Chondrocyte (in vitro differentiated cells): ENCODE data around the gene ABI1. TPM values are rescaled to one million over a fixed set of nuclear protein-coding genes. Genes with fewer than 3 reads are reported as not detected.

Experiments used
- DNase-seq: peaks from one replicate; pipeline ENCODE4 v3.0.0; 2021; ENCODE audit warnings: mixed read lengths, low spot score
- H3K27ac Mint-ChIP-seq: one replicate; pipeline ENCODE4 v1.8.0; 2021; ENCODE audit warnings: mild to moderate bottlenecking, moderate library complexity, mixed read lengths; ENCODE audit not compliant: unreplicated experiment
- H3K27me3 Mint-ChIP-seq: 2 replicates; pipeline ENCODE4 v1.8.0; 2021; ENCODE audit warnings: low read depth, mixed read lengths
- H3K36me3 Mint-ChIP-seq: 2 replicates; pipeline ENCODE4 v1.8.0; 2021; ENCODE audit warnings: low read depth, mixed read lengths
- H3K4me1 Mint-ChIP-seq: 2 replicates; pipeline ENCODE4 v1.8.0; 2021; ENCODE audit warnings: low read depth, mild to moderate bottlenecking, mixed read lengths
- H3K4me3 Mint-ChIP-seq: one replicate; pipeline ENCODE4 v1.8.0; 2021; ENCODE audit warnings: mild to moderate bottlenecking, moderate library complexity, mixed read lengths; ENCODE audit not compliant: unreplicated experiment
- H3K9me3 Mint-ChIP-seq: 2 replicates; pipeline ENCODE4 v1.8.0; 2021; ENCODE audit warnings: low read depth, mixed read lengths
- total RNA-seq: library from RNA; stranded (reverse); gene quantifications from 3 replicates; pipeline ENCODE4 v1.2.1, GENCODE V29; 2021
- TF ChIP-seq, protein P1 (sequence below): fragments of 200-600 bp; sonication (generic); IDR thresholded peaks from 2 replicates; pipeline ENCODE4 v1.5.0; 2021; ENCODE audit warnings: antibody characterized with exemption, mild to moderate bottlenecking, moderate library complexity

Gene ABI1
- total RNA-seq, 1 donor from 2014 or later: 51.9 TPM

DNA sequence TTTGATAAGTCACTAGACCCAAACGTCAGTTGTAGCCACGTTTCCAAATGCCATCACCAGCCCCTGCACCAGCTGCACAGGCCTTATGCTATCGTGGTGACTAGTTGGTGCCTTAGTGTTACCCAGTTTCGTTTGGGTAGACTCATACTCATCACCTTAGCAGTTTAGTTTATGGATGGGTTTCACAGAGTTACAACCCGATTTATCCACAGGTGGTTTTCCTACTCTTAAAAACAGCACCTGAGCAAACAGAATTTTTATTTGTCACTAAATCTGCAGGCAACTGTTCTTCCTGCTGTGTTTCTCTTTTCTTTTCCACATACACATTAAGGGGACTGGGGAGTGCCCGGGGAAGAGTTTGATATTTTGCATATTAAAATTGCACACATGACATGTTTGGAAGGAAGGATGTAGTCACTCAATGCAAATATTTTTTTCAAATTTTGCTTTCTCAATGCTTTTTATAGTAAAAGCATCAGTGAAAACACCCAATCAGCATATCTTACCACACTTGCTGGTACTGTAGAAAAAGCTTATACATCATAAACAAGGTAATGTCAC is 121.6 kb downstream of the ABI1 start:
- Mint-ChIP-seq H3K36me3 (peaks cover 18% of the 10 kb centered on the region), H3K4me3 (no peak overlapping the region), H3K4me1 (no peaks in the 10 kb centered on the region), H3K9me3 (no peaks in the 10 kb centered on the region), H3K27me3 (no peaks in the 10 kb centered on the region), H3K27ac (peak overlapping the region; percentile 38)
- DNase-seq: no peak
- TF ChIP-seq, protein P1, sequence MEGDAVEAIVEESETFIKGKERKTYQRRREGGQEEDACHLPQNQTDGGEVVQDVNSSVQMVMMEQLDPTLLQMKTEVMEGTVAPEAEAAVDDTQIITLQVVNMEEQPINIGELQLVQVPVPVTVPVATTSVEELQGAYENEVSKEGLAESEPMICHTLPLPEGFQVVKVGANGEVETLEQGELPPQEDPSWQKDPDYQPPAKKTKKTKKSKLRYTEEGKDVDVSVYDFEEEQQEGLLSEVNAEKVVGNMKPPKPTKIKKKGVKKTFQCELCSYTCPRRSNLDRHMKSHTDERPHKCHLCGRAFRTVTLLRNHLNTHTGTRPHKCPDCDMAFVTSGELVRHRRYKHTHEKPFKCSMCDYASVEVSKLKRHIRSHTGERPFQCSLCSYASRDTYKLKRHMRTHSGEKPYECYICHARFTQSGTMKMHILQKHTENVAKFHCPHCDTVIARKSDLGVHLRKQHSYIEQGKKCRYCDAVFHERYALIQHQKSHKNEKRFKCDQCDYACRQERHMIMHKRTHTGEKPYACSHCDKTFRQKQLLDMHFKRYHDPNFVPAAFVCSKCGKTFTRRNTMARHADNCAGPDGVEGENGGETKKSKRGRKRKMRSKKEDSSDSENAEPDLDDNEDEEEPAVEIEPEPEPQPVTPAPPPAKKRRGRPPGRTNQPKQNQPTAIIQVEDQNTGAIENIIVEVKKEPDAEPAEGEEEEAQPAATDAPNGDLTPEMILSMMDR: no peak

DNA sequence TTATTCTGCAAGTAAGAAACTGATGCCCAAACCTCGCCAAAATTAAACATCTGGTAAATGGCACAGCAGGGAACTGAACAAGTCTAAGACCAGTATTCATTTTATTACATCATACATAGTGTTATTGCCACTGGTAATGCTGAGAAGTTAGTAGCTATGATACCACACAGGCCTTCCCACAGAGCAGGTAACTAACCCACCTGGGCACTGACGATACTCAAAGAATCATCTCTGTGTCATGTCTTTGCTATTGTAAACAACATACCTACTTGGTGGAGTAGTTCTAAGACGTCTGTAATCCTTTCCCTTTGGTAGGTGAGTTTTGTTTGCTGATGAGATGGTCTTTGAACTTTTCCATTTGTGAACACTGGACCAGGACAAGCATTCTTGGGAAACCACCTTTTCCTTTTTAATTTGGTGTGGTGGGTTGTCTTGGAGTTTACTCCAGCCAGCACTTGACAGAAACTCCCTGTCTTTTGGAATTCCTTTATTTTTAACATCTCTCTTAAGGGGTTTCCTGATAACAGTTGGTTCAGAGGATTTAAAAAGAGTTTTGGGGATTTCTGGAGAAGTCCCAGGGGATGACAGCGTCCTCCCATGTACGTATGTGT is 122.4 kb downstream of the ABI1 start:
- Mint-ChIP-seq H3K36me3 (peaks cover 13% of the 10 kb centered on the region), H3K4me3 (no peak overlapping the region), H3K4me1 (no peaks in the 10 kb centered on the region), H3K27ac (peak overlapping the region; percentile 18), H3K27me3 (no peaks in the 10 kb centered on the region), H3K9me3 (no peaks in the 10 kb centered on the region)
- TF ChIP-seq, protein P1: no peak
- DNase-seq: no peak

DNA sequence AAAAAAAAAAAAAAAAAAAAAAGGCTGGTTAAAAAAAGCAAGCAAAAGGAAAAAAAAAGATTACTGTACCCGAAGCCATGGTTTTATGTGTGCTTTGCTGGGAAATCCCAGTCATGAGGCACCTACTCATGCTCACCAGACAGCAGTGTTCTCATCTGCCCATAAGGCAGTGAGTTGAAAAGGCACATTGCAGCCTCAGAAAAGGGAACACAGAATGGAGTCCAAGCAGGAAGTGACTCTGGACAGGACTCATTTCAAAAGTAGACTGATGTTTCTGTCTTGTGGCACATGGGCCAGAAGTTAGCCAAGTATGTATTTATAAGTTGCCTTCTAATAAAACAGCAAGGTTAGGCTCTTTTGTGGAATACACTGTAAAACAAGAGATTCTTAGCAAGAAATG is 123.0 kb downstream of the ABI1 start:
- Mint-ChIP-seq H3K4me1 (no peaks in the 10 kb centered on the region), H3K27me3 (no peaks in the 10 kb centered on the region), H3K9me3 (no peaks in the 10 kb centered on the region), H3K36me3 (peaks cover 13% of the 10 kb centered on the region), H3K27ac (peak overlapping the region; percentile 17), H3K4me3 (no peak overlapping the region)
- TF ChIP-seq, protein P1: no peak
- DNase-seq: no peak

DNA sequence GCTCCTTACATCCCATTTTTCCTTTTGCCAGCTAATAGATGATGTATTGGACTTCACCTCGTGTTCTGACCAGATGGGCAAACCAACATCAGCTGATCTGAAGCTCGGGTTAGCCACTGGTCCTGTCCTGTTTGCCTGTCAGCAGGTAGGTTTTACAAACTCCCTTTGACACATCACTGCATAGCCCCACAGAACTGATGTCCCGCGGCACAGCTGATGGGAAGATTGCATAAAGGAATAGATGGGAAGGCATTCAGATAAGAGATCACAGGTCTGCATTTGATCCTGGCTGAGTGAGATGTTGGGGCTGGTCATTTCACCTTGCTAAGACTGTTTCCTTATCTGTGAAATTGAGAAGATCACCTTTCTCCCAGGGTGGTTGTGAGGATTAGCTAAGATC is 125.3 kb downstream of the ABI1 start:
- Mint-ChIP-seq H3K27me3 (no peaks in the 10 kb centered on the region), H3K36me3 (peaks cover 13% of the 10 kb centered on the region), H3K27ac (no peak overlapping the region), H3K4me1 (no peaks in the 10 kb centered on the region), H3K4me3 (no peak overlapping the region), H3K9me3 (no peaks in the 10 kb centered on the region)
- DNase-seq: no peak
- TF ChIP-seq, protein P1: no peak

DNA sequence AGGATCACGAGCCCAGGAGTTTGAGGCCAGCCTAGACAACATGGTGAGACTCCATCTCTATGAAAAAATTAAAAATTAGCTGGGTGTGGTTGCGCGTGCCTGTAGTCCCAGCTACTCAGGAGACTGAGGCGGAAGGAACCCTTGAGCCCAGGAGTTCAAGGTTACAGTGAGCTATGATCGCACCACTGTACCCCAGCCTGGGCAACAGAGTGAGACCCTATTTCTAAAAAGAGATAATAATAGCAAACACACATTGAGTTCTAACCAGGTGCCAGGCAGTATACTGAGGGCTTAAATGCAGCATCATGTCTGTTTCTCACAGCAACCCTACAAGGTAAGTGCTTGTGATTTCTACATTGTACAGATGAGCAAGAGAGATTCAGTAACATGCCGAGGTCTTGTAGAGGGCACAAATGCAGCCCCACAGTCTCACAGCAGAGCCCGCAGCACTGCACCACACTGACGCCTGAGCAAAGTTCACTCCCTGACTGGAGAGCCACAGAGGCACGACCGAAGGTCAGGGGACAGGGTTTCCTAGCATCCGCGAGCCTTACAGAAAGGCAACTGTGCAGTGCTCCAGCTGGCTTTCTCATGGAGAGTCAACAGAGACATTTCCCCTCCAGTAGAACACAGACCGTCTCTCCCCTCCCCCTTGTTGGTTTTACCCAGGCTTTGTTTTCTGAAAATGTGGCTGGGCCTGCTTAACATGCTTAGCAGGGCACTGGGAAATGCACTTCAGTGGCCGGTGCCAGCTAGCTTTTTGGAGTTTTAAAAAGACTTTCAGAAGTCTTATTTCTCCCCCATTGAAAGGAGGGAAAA is 126.8 kb downstream of the ABI1 start:
- H3K4me1 Mint-ChIP-seq: no peaks in the 10 kb centered on the region
- H3K4me3 Mint-ChIP-seq: no peak overlapping the region
- no peaks in the 10 kb centered on the region for H3K9me3 Mint-ChIP-seq
- H3K36me3 Mint-ChIP-seq: peaks cover 14% of the 10 kb centered on the region
- no peak for DNase-seq
- H3K27ac Mint-ChIP-seq: no peak overlapping the region
- TF ChIP-seq, protein P1: no peak
- H3K27me3 Mint-ChIP-seq: no peaks in the 10 kb centered on the region
